ENCODE measurements around the gene TFDP2. TPM values are rescaled to one million over a fixed set of nuclear protein-coding genes. Genes with fewer than 3 reads are reported as not detected.

TFDP2 gene
- total and polyA plus RNA-seq, 2 of the 8 experiments (the other 6 are each of a cell fraction or from before 2014, with no cell fraction given): 41.1 to 119 TPM

GRCh38 chr3:142087676-142088075 is 61.7 kb downstream of the TFDP2 start:
- Histone ChIP-seq H3K79me1 (ENCODE audit: low read depth, low read length) (no peaks in the 10 kb centered on the region), H3K56ac (replicated peaks; ENCODE audit: insufficient read length, low read depth, low read length) (no peak overlapping the region), H2BK120ac (replicated peaks; ENCODE audit: low read depth, low read length) (no peak overlapping the region), H2BK15ac (ENCODE audit: low read length) (no peak overlapping the region), H3K9ac (replicated peaks in 1 of 4; ENCODE audit: extremely low read depth in 1 of 4, low read depth in 3 of 4, low read length in 3 of 4) (no peak overlapping the region), H2BK5ac (ENCODE audit: low read depth, low read length) (no peak overlapping the region), H3K4me3 (ENCODE audit: extremely low read depth in 1 of 4, insufficient read depth in 2 of 4, low read depth in 3 of 4, low read length in 4 of 4) (no peak overlapping the region), H3K18ac (ENCODE audit: extremely low read depth, low read length) (no peak overlapping the region), H3K4me2 (ENCODE audit: insufficient read depth in 1 of 2, low read depth in 2 of 2, low read length in 2 of 2) (no peak overlapping the region), H3K27me3 (replicated peaks in 1 of 4; ENCODE audit: control insufficient read depth in 3 of 4, extremely low read depth in 1 of 4, insufficient read depth in 3 of 4, low read length in 3 of 4) (no peaks in the 10 kb centered on the region), H2BK12ac (ENCODE audit: low read depth, low read length) (no peak overlapping the region), H3K4ac (replicated peaks; ENCODE audit: insufficient read length, low read depth, low read length) (no peak overlapping the region), H2AK5ac (ENCODE audit: low read depth, low read length) (no peak overlapping the region), H2BK20ac (ENCODE audit: low read length) (no peak overlapping the region), H4K20me1 (replicated peaks in 1 of 2; ENCODE audit: control insufficient read depth in 1 of 2, insufficient read depth in 2 of 2, low read length in 2 of 2) (no peaks in the 10 kb centered on the region), H3K27ac (ENCODE audit: low read depth, low read length) (no peak overlapping the region), H4K5ac (ENCODE audit: insufficient read length, low read depth, low read length) (no peak overlapping the region), H3K14ac (ENCODE audit: insufficient read length) (no peak overlapping the region), H3K4me1 (replicated peaks in 1 of 4; ENCODE audit: control insufficient read depth in 3 of 4, insufficient read depth in 4 of 4, low read length in 3 of 4) (no peaks in the 10 kb centered on the region), H3K9me3 (ENCODE audit: insufficient read depth in 2 of 2, low read depth in 1 of 2, low read length in 1 of 2) (no peaks in the 10 kb centered on the region), H3K79me2 (ENCODE audit: control insufficient read depth in 1 of 2, insufficient read depth in 2 of 2, low read length in 2 of 2) (no peaks in the 10 kb centered on the region), H4K91ac (replicated peaks; ENCODE audit: insufficient read length, low read length) (no peak overlapping the region), H3K23me2 (ENCODE audit: low read depth, low read length) (no peaks in the 10 kb centered on the region), H3K36me3 (ENCODE audit: control insufficient read depth in 2 of 4, insufficient read depth in 4 of 4, low read length in 3 of 4) (no peaks in the 10 kb centered on the region), H4K8ac (ENCODE audit: extremely low read depth, insufficient read depth, low read length) (no peak overlapping the region), H3K23ac (ENCODE audit: insufficient read length) (no peak overlapping the region), H2AFZ (ENCODE audit: low read length) (no peak overlapping the region)
- WGBS, 2 experiments (ENCODE audit: extremely low coverage in 1 of 2, insufficient coverage in 1 of 2, insufficient read length in 1 of 2, insufficient replicate concordance in 2 of 2, low coverage in 1 of 2, low lambda C conversion rate in 2 of 2, missing lambda C conversion rate in 1 of 2): 86% methylated on average over 1 of the region's 1 CpG; no CpG with 5 or more reads in 1 of the 2 experiments
- ChIA-PET CTCF (ENCODE audit: partially characterized antibody) (interaction anchor here (0.9 to 1.4 kb wide), 3 partner anchors 10 to 41 kb away, joined by 3 to 4 read pairs (median 3); no protein-coding TSS in a partner anchor), POLR2A (ENCODE audit: partially characterized antibody) (interaction anchor here (1.5 kb wide), 1 partner anchor 20 kb away, joined by 3 read pairs; no protein-coding TSS in a partner anchor)
- FAIRE-seq (no peak), DNase-seq (ENCODE audit: low read depth in 1 of 2, low spot score in 2 of 2) (no peak)
- no peak for TF ChIP-seq CTBP2 (IDR thresholded peaks at IDR 0.05; ENCODE audit: borderline replicate concordance, insufficient read depth, insufficient read length, low read length)
- TF ChIP-seq RXRA (IDR thresholded peaks at IDR 0.05; ENCODE audit: insufficient read depth, low read depth, low read length): no peak
- no peak for TF ChIP-seq ZNF274 (IDR thresholded peaks at IDR 0.05; ENCODE audit: borderline replicate concordance, extremely low read depth, low read length)

All from H1 (cell line).